Epidermal melanocyte (primary cell): ENCODE measurements around the gene ECE1.
"Not testable (repeated sequence)": the region's sequence is repeated elsewhere in the genome, so short reads cannot be mapped to it uniquely, and the experiment has no call there.

Experiments used
- DNase-seq: peaks from one replicate; pipeline ENCODE4 v3.0.0; 2011; ENCODE audit warnings: low spot score; ENCODE audit not compliant: insufficient read length

ECE1 gene

GRCh38 chr1:21232044-21232443 lies 58.2 kb downstream of the ECE1 start:
- peak; percentile 52 for DNase-seq

- no peak for DNase-seq
Measured at GRCh38 chr1:21229246-21230000, 60.8 kb downstream of the ECE1 start.

DNA sequence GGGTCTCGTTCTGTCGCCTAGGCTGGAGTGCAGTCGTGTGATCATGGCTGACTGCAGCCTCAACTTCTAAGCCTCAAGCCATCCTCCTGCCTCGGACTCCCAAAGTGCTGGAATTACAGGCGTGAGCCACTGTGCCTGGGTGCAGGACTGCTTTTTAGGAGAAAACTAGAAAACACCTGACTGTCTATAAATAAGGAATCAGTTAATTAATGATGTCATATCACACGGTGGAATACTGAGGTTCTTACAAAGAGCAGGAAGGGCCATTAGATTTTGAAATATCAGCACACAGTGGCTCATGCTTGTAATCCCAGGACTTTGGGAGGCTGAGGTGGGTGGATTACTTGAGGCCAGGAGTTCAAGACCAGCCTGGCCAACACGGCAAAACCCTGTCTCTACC lies 62.0 kb downstream of the ECE1 start:
- not testable (repeated sequence) for DNase-seq

GRCh38 chr1:21225065-21225464 lies 65.2 kb downstream of the ECE1 start:
- no peak for DNase-seq

- DNase-seq, result peak; percentile 49
Measured at GRCh38 chr1:21220815-21221214, 69.4 kb downstream of the ECE1 start.

- DNase-seq, result no peak
Measured at GRCh38 chr1:21219674-21220073, 70.6 kb downstream of the ECE1 start.

DNA sequence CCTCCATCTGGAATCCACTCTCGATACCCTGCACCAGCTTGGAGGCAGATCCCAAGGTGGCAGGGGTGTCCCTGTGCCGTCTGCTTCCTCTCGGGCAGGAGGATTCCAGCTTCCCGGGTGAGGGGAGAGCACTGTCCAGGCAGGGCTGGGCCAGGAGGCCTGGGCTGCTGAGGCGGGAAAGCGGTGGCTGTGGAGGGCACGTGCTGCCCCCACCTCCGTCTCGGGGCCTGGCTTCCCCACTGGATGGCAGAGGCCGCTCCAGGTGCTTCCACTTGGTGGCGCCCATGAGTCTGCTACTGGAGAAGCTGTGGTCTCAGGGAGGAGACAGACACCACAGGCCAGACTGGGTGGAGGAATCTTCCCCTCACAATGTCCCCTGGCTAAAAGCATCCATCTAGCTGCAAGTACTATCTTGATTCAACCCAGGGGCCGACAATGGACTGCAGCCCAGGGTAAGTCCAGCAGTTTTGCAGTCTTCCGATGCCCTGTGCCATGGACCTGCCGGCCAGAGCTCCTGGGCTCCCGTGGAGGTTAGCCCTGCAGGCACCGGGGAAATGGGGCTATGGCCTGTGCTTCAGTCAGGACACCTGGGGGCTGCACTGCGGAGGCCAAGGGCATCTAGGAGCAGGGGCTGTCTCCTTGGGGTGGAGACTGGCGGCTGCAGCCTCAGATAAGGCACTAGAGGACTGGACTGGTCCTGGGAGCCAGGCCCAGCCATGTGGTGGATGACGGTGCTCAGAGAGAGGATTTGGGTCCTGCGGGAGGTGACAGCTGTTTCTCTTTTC lies 72.3 kb downstream of the ECE1 start:
- no peak for DNase-seq

- no peak for DNase-seq
Measured at GRCh38 chr1:21216835-21217811, 73.1 kb downstream of the ECE1 start.

- no peak for DNase-seq
Measured at GRCh38 chr1:21212126-21212525, 78.1 kb downstream of the ECE1 start.

DNA sequence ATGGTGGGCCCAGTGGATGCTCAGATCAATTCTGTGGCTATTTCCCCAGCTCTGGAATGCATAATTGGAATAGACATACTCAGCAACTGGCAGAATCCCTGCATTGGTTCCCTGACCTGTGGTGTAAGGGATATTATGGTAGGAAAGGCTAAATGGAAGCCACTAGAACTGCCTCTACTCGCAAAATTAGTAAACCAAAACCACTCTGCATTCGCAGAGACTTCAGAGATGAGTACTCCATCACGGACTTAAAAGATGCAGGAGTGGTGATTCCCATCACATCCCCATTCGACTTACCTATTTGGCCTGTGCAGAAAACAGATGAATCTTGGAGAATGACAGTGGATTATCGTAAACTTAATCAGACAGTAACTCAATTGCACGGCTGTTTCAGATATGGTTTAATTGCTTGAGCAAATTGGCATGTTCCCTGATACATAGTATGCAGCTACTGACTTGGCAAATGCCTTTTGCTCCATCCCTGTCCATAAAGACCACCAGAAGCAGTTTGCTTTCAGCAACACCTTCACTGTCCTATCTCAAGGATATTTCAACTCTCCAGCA lies 82.0 kb downstream of the ECE1 start:
- not testable (repeated sequence) for DNase-seq

GRCh38 chr1:21206117-21206516 lies 84.1 kb downstream of the ECE1 start:
- no peak for DNase-seq

DNA sequence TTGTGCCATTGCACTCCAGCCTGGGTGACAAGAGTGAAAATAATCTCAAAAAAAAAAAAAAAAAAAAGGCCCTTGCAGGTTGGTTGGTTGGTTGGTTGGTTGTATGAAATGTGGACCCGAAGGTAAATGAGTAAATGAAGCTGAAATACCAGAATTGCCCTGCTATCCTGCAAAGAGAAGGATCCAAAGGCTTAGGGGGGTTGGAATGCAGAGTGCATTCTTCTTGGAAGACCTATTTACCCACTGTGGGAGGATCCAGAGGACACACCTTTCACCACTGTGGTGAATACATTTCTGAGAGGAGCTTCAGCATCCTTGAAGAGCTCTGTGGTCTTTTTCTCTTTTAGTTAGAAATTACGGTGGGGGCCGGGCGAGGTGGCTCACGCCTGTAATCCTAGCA lies 84.8 kb downstream of the ECE1 start:
- DNase-seq, result no peak

DNA sequence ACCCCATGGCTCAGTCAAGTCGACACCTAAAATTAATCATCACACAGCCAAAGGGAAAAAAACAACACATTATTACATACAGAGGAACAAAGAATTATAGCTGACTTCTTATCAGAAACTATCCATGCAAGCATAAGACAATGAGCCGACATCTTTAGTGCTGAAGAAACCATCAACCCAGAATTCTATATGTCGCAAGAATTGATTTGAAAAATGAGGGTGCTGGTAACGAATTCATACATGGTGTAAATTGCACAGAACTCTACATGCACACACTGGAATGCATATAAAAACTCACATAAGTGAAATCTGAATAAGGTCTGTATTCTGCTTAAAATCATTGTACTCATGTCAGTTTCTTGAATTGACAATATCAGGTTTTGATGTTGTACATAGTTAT lies 88.6 kb downstream of the ECE1 start:
- no peak for DNase-seq

GRCh38 chr1:21201238-21201637 lies 89.0 kb downstream of the ECE1 start:
- DNase-seq, result not testable (repeated sequence)

- DNase-seq, result no peak
Measured at GRCh38 chr1:21200767-21201166, 89.5 kb downstream of the ECE1 start.

DNA sequence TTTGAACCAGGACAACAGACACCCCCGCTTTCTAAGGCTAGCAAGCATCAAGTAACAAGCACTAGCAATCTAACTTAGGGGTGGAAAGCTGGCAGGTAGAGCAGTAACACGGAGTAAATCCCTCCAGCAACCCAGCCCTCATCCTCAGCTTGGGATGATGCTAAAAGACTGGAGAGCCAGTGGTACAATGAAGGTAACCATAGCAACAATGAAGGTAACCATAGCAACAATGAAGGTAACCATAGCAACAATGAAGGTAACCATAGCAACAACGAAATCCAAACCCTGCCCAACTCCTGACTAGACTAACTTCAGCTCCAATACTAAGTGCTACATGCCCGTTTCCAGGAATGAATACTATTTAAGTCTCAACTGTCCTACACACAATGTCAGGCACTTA lies 91.3 kb downstream of the ECE1 start:
- DNase-seq, result no peak

GRCh38 chr1:21192871-21193270 lies 97.4 kb downstream of the ECE1 start:
- no peak for DNase-seq

DNA sequence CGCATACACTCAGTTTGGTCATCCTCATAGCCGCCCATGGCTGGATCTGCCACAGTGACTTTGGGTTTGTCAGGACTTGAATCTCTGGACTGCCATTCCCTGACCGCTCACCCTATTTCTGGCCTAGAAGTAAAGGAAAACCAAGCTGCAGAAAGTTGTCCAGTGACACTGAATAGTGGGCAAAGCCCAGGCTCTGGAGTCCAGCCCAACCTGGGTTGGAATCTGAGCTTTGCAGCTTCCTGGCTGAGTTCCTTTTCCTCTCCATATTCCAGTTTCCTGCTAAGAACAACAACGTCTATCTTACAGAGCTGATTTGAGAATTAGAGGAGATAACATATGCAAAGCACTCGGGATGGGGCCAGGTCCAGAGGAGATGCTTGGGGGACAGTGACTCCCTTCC lies 98.0 kb downstream of the ECE1 start:
- DNase-seq, result no peak

GRCh38 chr1:21190771-21191170 lies 99.5 kb downstream of the ECE1 start:
- not testable (repeated sequence) for DNase-seq

GRCh38 chr1:21189906-21190500 lies 100.3 kb downstream of the ECE1 start:
- DNase-seq, result no peak

DNA sequence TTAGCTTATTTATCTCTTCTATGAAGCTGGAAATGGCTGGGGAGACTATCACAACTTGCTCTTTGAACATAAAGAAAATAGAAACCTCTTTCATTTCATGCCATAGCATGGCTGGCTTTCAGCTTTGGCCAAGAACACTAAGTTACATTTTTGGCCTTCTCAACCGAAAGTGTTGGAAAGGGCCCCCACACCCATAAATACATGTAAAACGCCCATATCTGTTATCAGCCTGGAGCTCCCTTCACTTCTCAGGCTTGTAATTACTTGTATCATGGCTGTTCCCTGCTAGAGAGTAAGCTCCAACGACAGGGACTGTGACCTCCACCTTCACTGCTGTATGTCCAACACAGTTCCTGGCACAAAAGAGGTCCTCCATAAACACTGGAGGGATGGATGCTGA lies 100.8 kb downstream of the ECE1 start:
- DNase-seq, result no peak
